K562 (cell line): ENCODE measurements around the gene ARL3. TPM values are rescaled to one million over a fixed set of nuclear protein-coding genes. Genes with fewer than 3 reads are reported as not detected.

ENCODE experiments used
- CTBP1 ChIP-seq: fragments of 450-650 bp; IDR thresholded peaks from 2 replicates; pipeline ENCODE4 v1.6.1; 2016; ENCODE audit warnings: borderline replicate concordance
- MBD2 ChIP-seq: sonication (generic); IDR thresholded peaks from 2 replicates; pipeline ENCODE4 v1.6.1; 2016; ENCODE audit warnings: low read depth, borderline replicate concordance
- NFIC ChIP-seq: fragments of 450-650 bp; IDR thresholded peaks from 2 replicates; pipeline ENCODE4 v1.6.1; 2017; ENCODE audit warnings: mild to moderate bottlenecking, inconsistent platforms
- REST ChIP-seq, 2 experiments: fragments of 450-650 bp; formaldehyde crosslinking in 1 of 2; IDR thresholded peaks; 2 replicates each; pipeline versions ENCODE4 v1.4.0 to v1.6.1; 2014 to 2020; ENCODE audit warnings: mild to moderate bottlenecking in 2 of 2, borderline replicate concordance in 1 of 2, low read depth in 1 of 2
- YY1 ChIP-seq, 3 experiments: IDR thresholded peaks; 2 replicates each; pipeline ENCODE4 v1.6.1; 2011; ENCODE audit warnings: low read length in 2 of 3, mild to moderate bottlenecking in 2 of 3, moderate library complexity in 2 of 3, borderline replicate concordance in 1 of 3, control low read depth in 1 of 3, low read depth in 1 of 3; ENCODE audit not compliant: insufficient read depth in 3 of 3, insufficient replicate concordance in 2 of 3, control insufficient read depth in 1 of 3, insufficient read length in 1 of 3; ENCODE audit errors: extremely low read depth in 1 of 3
- polyA plus RNA-seq, 8 experiments: library from polyadenylated mRNA; depleted of rRNA in 4 of 8; stranded (reverse) in 5 of 8; unstranded in 3 of 8; fragments of >200 nt; fragmentation: Nextera tagmentation in 2 of 8; fragmentation: Illumina TruSeq in 1 of 8; extraction: Ambion mirVana in 2 of 8; extraction: Trizol in 1 of 8; gene quantifications; 2 replicates each; pipeline versions ENCODE4 v1.2.1 to v1.2.3, GENCODE V29; 2011 to 2014; ENCODE audit warnings: inconsistent platforms in 1 of 8, missing spikeins in 1 of 8
- total RNA-seq, 7 experiments: library from RNA; depleted of rRNA in 6 of 7; stranded (reverse); fragments of >200 nt in 6 of 7; fragmentation: Illumina TruSeq in 2 of 7; extraction: Trizol in 2 of 7; gene quantifications; 2 replicates each; pipeline versions ENCODE4 v1.2.1 to v1.2.3, GENCODE V29; 2011 to 2021; ENCODE audit warnings: low replicate concordance in 1 of 7

ARL3 gene
- total and polyA plus RNA-seq, 9 of the 15 experiments (the other 6 are each of a cell fraction or from before 2014, with no cell fraction given), result 2.9 to 8.9 (median 4.8) TPM

- peak; percentile 39; the same call in 1 of the 2 replicates for TF ChIP-seq REST (IDR thresholded peaks at IDR 0.05; ENCODE audit: borderline replicate concordance)
- no peak for TF ChIP-seq REST (CRISPR knock-in tag; IDR thresholded peaks at IDR 0.05; ENCODE audit: low read depth)
- no peak for TF ChIP-seq NFIC
- TF ChIP-seq YY1 (IDR thresholded peaks at IDR 0.05; ENCODE audit: borderline replicate concordance in 1 of 3, control insufficient read depth in 1 of 3, extremely low read depth in 1 of 3, insufficient read depth in 3 of 3, insufficient read length in 1 of 3, insufficient replicate concordance in 2 of 3, low read depth in 1 of 3, low read length in 2 of 3), result peak in 1 of 3 experiments; percentile 9
- no peak; the same call in 1 of the 2 replicates for TF ChIP-seq CTBP1
- no peak for TF ChIP-seq MBD2
Measured at GRCh38 chr10:102678842-102679289, 35.3 kb downstream of the ARL3 start (continued).
